Left forelimb (tissue), 1 donor: ENCODE measurements around the gene LYRM4.

Source experiments
- DNase-seq: peaks from one replicate; pipeline ENCODE4 v3.0.0-alpha.2; 2018; ENCODE audit warnings: low spot score

LYRM4 gene

GRCh38 chr6:5205877-5206850, 54.6 kb downstream of the LYRM4 start:
- DNase-seq = no peak

GRCh38 chr6:5205035-5205507, 55.7 kb downstream of the LYRM4 start:
- DNase-seq = no peak

DNA sequence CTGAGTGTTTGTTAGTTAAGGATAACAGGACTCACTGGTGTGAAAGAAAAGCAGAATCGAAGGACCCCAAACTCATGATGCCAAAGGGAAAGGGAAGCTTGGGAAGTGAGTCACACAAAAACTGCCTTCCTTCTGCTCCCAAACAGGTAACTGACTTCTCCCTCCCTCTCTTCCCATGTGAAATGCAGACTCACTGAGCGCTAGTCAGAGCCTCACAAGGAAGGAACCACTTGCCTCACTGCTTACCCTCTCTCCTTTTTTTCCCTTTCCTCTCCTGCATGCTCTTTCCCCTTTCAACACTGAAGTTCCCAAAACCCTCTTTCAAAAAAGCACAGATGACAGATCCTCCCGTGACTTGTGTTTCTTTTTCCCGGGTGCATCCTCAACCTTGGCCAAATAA, 56.4 kb downstream of the LYRM4 start:
- DNase-seq = no peak

- DNase-seq = peak; percentile 76
Measured at GRCh38 chr6:5203546-5203945, 57.2 kb downstream of the LYRM4 start.

GRCh38 chr6:5202941-5203340, 57.8 kb downstream of the LYRM4 start:
- DNase-seq = no peak

- no peak for DNase-seq
Measured at GRCh38 chr6:5202206-5202605, 58.5 kb downstream of the LYRM4 start.

DNA sequence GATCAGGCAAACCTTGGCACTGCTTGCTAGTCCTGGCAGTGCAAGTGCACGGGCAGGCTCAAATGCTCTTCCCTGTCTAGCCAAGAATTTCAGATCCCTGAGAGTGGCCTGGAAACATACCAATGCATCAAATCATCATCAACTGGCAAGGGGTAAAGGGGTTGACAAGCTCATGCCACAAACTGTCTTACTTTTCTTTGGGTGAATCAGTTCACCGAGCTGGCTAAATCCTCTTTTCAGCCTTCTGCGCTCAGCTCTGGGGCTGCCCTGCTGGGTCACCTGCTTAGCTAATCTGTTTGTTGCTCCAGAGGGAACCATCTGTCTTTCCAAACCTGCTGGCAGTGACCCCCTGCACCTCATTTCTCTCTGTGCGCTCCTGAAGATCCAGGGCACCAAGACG, 59.5 kb downstream of the LYRM4 start:
- no peak for DNase-seq

- no peak for DNase-seq
Measured at GRCh38 chr6:5199702-5200101, 61.0 kb downstream of the LYRM4 start.

DNA sequence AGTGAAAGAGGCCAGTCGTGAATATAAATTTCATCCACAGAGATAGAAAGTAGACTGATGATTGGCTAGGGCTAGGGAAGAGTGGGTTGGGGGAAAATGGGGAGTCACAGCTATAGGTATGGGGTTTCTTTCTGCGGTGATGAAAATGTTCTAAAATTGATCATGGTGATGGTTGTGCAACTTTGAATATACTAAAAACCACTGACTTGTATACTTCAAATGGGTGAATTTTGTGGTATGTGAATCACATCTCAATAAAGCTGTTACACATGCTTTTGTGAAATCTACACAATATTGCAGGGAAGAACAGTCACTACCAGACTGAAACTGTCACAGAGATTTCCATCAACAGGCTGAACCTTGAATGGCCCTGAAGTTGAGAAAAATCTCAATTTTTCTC, 61.5 kb downstream of the LYRM4 start:
- no peak for DNase-seq

DNA sequence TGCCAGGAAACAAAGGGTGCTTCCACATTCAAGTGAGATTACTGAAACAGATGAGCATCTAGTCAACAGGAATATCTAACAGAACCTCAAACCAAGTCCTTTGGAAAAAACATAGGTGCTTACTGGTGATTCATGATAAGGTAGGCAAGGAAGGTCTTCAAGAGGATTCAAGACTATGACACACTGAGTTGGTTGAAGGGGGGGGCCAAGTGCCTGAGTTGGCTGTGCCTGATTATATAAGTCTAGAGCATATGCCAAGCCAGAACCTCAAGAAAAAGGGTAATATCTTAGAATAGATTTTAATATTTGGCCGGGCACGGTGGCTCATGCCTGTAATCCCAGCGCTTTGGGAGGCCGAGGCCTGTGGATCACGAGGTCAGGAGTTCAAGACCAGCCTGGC, 63.7 kb downstream of the LYRM4 start:
- DNase-seq = no peak

DNA sequence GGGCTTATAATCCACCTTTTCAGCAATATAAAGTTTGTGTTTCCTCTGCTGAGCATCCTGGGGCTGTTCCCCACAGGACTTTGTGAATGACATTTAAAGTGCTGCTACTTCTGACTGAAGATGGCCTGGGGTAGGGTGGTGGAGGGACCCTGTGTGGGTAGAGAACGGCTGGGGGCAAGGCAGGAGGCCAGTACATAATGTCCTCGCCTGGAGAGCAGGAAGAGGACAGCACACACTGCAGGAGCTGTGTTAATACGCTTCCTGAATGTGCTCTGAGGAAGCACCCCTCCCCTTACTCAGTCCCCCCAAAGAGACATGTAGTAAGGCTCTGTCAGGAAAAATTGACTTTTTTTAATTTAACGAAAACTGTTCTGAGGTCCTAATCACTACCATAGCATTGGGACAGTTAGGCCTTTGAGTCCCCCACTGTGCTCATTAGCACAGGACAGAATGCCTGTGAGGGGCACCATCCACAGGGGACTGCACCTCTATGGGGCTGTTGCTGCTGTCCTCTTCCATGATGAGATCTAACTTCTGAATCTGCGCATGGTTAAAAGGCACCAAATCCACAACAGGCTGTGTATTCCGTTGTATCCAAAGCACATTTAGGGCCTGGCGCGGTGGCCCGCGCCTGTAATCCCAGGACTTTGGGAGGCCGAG, 68.5 kb downstream of the LYRM4 start:
- no peak for DNase-seq

DNA sequence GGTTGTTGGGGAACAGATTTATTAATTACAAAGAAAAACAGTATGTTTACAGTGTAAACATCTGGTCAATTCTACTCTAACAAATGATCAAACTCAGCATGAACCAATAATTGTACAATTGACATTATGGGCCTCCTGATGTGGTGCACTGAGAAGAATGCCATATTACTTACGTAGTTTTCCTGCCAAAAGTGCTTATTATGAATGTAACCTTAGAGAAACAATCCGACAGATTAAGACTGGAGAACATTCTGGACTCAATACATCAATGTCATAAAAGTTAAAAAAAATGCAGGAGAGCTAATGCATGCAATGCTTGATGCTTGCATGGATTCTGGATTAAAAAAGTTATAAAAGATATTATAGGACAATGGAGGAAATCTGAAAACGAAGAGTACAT, 69.0 kb downstream of the LYRM4 start:
- DNase-seq = no peak

GRCh38 chr6:5191222-5191621, 69.5 kb downstream of the LYRM4 start:
- no peak for DNase-seq

- DNase-seq = no peak
Measured at GRCh38 chr6:5190507-5190906, 70.2 kb downstream of the LYRM4 start.

DNA sequence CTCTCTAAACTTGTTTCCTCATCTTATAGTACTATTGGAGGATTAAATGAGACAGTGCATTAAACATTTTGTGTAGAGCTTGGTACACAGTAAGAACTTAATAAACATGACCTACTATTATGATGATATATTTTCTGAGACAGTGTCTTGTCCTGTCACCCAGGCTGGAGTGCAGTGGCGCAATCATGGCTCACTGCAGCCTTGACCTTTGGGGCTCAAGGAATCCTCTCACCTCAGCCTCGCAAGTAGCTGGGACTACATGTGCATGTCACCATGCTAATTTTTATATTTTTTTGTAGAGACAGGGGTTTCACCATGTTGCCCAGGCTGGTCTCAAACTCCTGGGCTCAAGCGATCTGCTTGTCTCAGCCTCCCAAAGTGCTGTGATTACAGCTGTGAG, 72.1 kb downstream of the LYRM4 start:
- DNase-seq = no peak

- no peak for DNase-seq
Measured at GRCh38 chr6:5184878-5185277, 75.9 kb downstream of the LYRM4 start.

- DNase-seq = no peak
Measured at GRCh38 chr6:5184218-5184617, 76.5 kb downstream of the LYRM4 start.

DNA sequence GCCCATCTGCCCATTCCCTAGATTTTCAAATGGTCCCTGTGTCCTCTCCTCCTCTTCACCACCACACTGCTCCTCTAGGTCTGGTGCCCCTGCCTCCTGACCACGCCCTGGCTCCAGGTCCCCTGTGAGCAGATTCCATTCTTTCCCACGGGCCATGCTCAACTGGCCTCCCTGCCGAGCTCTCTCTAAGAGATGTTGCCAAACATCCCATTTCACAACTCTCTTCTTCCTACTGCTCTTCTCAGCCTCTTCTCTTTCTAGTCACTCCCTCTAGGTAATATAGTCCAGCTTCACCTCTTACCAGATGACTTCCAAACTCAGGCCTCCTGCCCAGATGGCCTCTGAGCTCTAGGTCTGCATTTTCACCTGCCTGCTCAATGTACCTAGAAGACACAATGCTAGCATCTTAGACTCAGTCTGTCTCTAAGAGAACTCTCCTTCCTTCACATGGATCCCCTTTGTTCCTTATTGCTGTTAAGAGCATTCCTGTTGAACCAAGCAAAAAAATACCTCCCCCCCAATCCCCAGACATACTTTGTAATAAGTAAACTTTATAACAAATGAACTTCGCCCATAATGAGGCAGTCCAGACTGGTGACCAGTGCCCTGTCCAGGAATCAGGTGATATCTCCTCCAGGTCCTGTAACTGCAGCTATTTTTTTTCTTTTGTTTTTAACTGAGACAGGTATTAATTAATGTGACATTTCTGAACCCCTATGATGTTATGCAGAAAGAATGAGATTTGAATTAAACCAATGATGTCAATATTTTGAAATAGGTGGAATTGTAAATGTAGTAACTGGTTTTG, 79.0 kb downstream of the LYRM4 start:
- DNase-seq = no peak

DNA sequence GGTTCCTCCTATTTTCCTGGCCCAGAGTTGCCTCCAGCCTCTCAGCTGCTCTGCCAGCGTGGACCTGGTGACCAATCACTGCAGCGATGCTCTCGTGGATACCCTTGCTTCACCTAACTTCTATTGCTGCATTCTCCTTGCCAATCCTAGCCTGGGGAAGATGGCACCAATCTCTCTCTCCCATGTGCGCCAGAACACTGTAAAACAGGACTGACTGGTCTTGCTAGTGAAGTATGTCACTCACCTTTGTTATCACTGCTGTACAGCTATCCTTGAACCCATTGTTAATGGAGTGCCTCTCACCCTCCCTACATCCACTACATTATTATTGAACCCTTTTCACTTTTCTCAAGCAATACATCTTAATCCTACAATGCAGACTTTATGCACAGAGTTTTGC, 80.1 kb downstream of the LYRM4 start:
- DNase-seq = no peak

- no peak for DNase-seq
Measured at GRCh38 chr6:5179917-5180316, 80.8 kb downstream of the LYRM4 start.

DNA sequence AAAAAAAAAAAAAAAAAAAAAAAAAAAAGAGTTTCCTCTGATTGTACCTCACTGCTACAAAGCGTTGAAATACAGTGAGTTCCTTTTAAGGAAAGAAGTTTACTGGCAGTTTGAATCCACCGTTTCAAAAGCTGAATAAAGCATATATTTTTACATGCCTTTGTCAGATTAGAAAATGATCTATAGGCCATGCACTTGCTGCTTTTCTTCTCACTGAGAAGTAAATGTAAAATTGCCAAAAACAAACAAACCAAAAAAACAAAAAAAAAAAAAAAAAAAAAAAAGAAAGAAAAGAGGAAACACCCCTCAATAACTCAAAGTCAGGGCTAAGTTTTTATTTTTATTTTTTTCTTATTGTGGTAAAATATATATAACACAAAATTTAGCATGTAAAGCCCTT, 81.9 kb downstream of the LYRM4 start:
- DNase-seq = no peak

DNA sequence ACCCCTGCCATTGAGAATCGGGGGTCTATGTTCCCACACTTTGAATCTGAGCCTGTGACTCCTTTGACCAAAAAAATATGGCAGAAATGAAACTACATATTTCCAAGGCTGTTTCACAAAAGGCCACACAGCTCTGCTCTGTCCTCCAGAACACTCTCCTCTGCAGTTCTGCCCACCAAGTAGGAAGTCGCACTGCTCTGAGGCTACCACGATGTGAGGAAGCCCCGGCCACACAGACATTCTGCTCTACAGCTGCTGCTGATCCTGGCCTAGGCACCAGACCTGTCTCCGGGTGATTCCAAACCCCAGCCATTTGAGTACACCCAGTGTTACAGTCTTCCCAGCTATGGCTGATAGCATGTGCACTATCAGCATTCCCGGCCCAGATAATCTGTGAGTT, 85.1 kb downstream of the LYRM4 start:
- DNase-seq = no peak
